Measurements from ENCODE around the gene CCDC85C.
A peak's percentile ranks its signal among the peaks of the same experiment; 100 is the strongest.

Gene CCDC85C

GRCh38 chr14:99556134-99556791 is 47.7 kb downstream of the CCDC85C start:
- Mint-ChIP-seq H3K4me3 (no peak overlapping the region), H3K9me3 (no peaks in the 10 kb centered on the region), H3K4me1 (peaks cover 2% of the 10 kb centered on the region), H3K27ac (ENCODE audit: low read depth) (no peak overlapping the region), H3K36me3 (ENCODE audit: insufficient read depth) (no peaks in the 10 kb centered on the region), H3K27me3 (no peaks in the 10 kb centered on the region)
- ATAC-seq (replicated peaks; ENCODE audit: extremely low read depth, poor library complexity, severe bottlenecking) (no peak), DNase-seq (ENCODE audit: low spot score in 2 of 2) (no peak)

DNA sequence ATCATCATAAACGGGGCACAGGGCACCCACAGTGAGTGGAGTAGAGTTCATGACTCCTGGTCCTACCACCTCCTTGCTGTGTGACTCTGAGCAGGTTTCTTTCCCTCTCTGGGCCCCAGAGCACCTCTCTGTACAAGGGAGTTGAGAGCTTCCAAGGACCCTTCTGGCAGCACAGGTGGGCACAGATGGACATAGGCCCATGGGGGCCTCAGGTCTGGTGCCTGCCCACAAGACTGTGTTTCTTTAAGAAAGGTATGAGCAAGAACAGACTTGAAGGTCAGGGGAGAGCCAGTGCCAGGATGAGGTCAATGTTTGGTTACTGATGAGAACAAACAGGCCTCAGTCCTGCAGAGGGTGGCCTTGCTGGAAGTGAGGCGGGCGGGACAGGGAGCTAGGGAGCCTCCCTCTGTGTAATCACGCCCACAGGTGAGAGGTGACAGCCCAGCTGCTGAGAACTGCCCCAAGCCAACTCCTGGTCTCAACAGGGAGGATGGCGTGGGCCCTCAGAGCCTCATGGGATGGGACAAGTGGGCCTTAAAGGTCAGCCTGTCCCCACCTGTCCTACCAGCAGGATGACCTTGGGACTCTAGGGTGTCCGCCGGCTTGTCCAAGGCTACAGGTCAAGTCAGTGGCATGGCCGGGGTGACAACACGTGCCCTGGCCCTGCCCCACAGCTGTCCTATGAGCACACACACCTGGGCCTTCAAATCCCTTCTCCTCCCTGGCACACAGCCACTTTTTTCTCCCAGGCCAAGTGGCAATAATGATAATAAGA is 49.1 kb downstream of the CCDC85C start:
- H3K9me3 Mint-ChIP-seq: no peaks in the 10 kb centered on the region
- H3K27ac Mint-ChIP-seq (ENCODE audit: low read depth): no peak overlapping the region
- H3K4me3 Mint-ChIP-seq: no peak overlapping the region

GRCh38 chr14:99554184-99554583 is 49.8 kb downstream of the CCDC85C start:
- H3K4me3 Mint-ChIP-seq: no peak overlapping the region
- H3K9me3 Mint-ChIP-seq: no peaks in the 10 kb centered on the region
- peak overlapping the region; percentile 60 for H3K27ac Mint-ChIP-seq (ENCODE audit: low read depth)

More for the DNA sequence above, 49.1 kb downstream of the CCDC85C start:
- H3K27me3 Mint-ChIP-seq: no peaks in the 10 kb centered on the region
- peaks cover 10% of the 10 kb centered on the region for H3K4me1 Mint-ChIP-seq
- H3K36me3 Mint-ChIP-seq (ENCODE audit: insufficient read depth): no peaks in the 10 kb centered on the region
- no peak for DNase-seq (ENCODE audit: low spot score in 2 of 2)
- no peak for ATAC-seq (replicated peaks; ENCODE audit: extremely low read depth, poor library complexity, severe bottlenecking)

GRCh38 chr14:99552572-99553216 is 51.3 kb downstream of the CCDC85C start:
- no peak overlapping the region for H3K27ac Mint-ChIP-seq (ENCODE audit: low read depth)
- H3K4me1 Mint-ChIP-seq: peaks cover 17% of the 10 kb centered on the region
- ATAC-seq (replicated peaks; ENCODE audit: extremely low read depth, poor library complexity, severe bottlenecking) (no peak), DNase-seq (ENCODE audit: low spot score in 2 of 2) (no peak)
- no peaks in the 10 kb centered on the region for H3K27me3 Mint-ChIP-seq
- H3K36me3 Mint-ChIP-seq (ENCODE audit: insufficient read depth): no peaks in the 10 kb centered on the region
- no peak overlapping the region for H3K4me3 Mint-ChIP-seq
- H3K9me3 Mint-ChIP-seq: no peaks in the 10 kb centered on the region

More at GRCh38 chr14:99554184-99554583, 49.8 kb downstream of the CCDC85C start:
- DNase-seq (ENCODE audit: low spot score in 2 of 2) (no peak), ATAC-seq (replicated peaks; ENCODE audit: extremely low read depth, poor library complexity, severe bottlenecking) (no peak)
- no peaks in the 10 kb centered on the region for H3K27me3 Mint-ChIP-seq
- no peaks in the 10 kb centered on the region for H3K36me3 Mint-ChIP-seq (ENCODE audit: insufficient read depth)
- peaks cover 10% of the 10 kb centered on the region for H3K4me1 Mint-ChIP-seq

- Mint-ChIP-seq H3K27me3 (no peaks in the 10 kb centered on the region), H3K4me1 (peaks cover 17% of the 10 kb centered on the region), H3K27ac (ENCODE audit: low read depth) (no peak overlapping the region), H3K9me3 (no peaks in the 10 kb centered on the region), H3K4me3 (no peak overlapping the region), H3K36me3 (ENCODE audit: insufficient read depth) (no peaks in the 10 kb centered on the region)
- DNase-seq (ENCODE audit: low spot score in 2 of 2): no peak
- ATAC-seq (replicated peaks; ENCODE audit: extremely low read depth, poor library complexity, severe bottlenecking): no peak
Measured at GRCh38 chr14:99552021-99552553, 51.9 kb downstream of the CCDC85C start.

GRCh38 chr14:99551034-99551922 is 52.7 kb downstream of the CCDC85C start:
- ATAC-seq (replicated peaks; ENCODE audit: extremely low read depth, poor library complexity, severe bottlenecking) (no peak), DNase-seq (ENCODE audit: low spot score in 2 of 2) (no peak)
- Mint-ChIP-seq H3K27ac (ENCODE audit: low read depth) (no peak overlapping the region), H3K9me3 (no peaks in the 10 kb centered on the region), H3K36me3 (ENCODE audit: insufficient read depth) (no peaks in the 10 kb centered on the region), H3K4me3 (no peak overlapping the region), H3K4me1 (peaks cover 17% of the 10 kb centered on the region), H3K27me3 (no peaks in the 10 kb centered on the region)

GRCh38 chr14:99550387-99550992 is 53.5 kb downstream of the CCDC85C start:
- ATAC-seq (replicated peaks; ENCODE audit: extremely low read depth, poor library complexity, severe bottlenecking): no peak

DNA sequence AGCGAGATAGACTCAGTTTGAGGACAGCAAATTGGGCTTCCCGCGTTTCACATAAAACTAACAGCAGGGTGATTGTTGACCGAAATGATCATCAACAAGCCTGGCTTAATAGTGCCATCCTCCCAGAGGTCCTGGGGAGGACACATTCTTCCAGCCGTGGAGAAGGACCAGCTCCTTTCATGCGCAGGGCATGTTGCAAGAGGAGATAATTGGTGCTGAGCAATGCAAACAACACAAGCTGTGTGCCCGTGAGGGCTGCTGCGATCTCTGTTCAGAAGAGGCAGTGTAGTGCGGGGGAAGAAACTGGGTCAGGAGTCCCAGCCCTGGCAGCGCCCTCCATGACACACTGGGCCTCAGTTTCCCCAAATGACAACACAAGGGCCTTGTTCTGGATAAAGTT is 54.3 kb downstream of the CCDC85C start:
- no peak for DNase-seq (ENCODE audit: low spot score in 2 of 2)
- no peaks in the 10 kb centered on the region for H3K27me3 Mint-ChIP-seq
- peaks cover 17% of the 10 kb centered on the region for H3K4me1 Mint-ChIP-seq
- H3K36me3 Mint-ChIP-seq (ENCODE audit: insufficient read depth): no peaks in the 10 kb centered on the region
- no peak overlapping the region for H3K27ac Mint-ChIP-seq (ENCODE audit: low read depth)
- no peaks in the 10 kb centered on the region for H3K9me3 Mint-ChIP-seq
- ATAC-seq (replicated peaks; ENCODE audit: extremely low read depth, poor library complexity, severe bottlenecking): no peak
- H3K4me3 Mint-ChIP-seq: no peak overlapping the region

More at GRCh38 chr14:99550387-99550992, 53.5 kb downstream of the CCDC85C start:
- H3K9me3 Mint-ChIP-seq: no peaks in the 10 kb centered on the region
- no peaks in the 10 kb centered on the region for H3K36me3 Mint-ChIP-seq (ENCODE audit: insufficient read depth)
- H3K4me1 Mint-ChIP-seq: peaks cover 17% of the 10 kb centered on the region
- H3K27me3 Mint-ChIP-seq: no peaks in the 10 kb centered on the region
- no peak overlapping the region for H3K27ac Mint-ChIP-seq (ENCODE audit: low read depth)
- no peak for DNase-seq (ENCODE audit: low spot score in 2 of 2)
- H3K4me3 Mint-ChIP-seq: no peak overlapping the region

DNA sequence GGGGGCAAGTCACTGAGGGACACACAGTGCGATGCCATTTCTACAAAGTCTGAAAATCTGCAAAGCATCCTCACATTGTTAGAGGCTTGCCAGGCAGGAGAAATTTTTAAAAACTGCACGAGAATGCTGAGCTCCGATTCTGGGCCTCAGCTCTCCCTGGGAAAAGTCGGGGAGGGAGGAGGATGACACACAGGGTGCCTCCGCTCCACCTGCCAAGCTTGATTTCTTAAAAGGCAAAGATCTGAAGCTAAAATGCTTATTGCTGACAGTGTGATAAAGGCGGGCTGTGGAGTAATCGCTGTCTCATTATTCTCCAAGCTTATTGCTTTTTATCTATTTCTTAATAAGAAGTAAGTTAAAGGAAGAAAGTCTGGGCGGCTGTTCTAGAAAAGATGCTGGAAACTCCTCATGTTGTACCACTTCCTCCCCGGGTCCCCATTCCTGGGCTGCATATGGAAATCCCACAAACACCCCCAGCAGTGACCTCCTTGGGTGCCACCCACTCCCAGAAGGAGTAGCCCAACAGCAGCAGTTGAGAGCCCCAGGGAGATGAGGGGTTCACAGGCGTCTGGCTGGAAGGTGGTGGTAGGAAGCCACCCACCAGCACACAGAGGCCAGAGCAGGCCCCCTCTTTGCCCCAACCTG is 55.0 kb downstream of the CCDC85C start:
- DNase-seq (ENCODE audit: low spot score in 2 of 2): no peak
- H3K27me3 Mint-ChIP-seq: no peaks in the 10 kb centered on the region
- no peak overlapping the region for H3K4me3 Mint-ChIP-seq
- ATAC-seq (replicated peaks; ENCODE audit: extremely low read depth, poor library complexity, severe bottlenecking): no peak
- H3K36me3 Mint-ChIP-seq (ENCODE audit: insufficient read depth): no peaks in the 10 kb centered on the region
- H3K4me1 Mint-ChIP-seq: peaks cover 17% of the 10 kb centered on the region
- H3K9me3 Mint-ChIP-seq: no peaks in the 10 kb centered on the region
- H3K27ac Mint-ChIP-seq (ENCODE audit: low read depth): no peak overlapping the region

DNA sequence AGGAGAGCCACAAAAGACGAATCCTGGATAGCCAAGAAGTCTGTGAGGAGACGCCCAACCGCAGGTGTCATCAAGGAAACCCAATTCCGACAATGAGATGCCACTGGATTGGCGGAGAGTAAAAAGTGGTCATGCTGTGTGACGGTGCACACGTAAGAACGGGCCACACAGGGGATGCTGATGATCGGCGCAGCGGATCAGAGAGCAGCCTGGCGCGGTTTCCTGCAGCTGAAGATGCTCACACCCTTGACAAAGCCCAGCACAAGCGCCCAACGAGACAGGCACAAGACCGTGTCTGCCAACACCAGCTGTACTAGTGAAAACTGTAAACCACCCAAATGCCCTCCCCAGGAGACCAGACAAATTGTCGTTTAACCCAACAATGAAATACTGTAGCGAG is 55.8 kb downstream of the CCDC85C start:
- Mint-ChIP-seq H3K27ac (ENCODE audit: low read depth) (no peak overlapping the region), H3K9me3 (no peaks in the 10 kb centered on the region), H3K27me3 (no peaks in the 10 kb centered on the region), H3K4me1 (peaks cover 20% of the 10 kb centered on the region), H3K4me3 (no peak overlapping the region), H3K36me3 (ENCODE audit: insufficient read depth) (no peaks in the 10 kb centered on the region)
- ATAC-seq (replicated peaks; ENCODE audit: extremely low read depth, poor library complexity, severe bottlenecking) (no peak), DNase-seq (ENCODE audit: low spot score in 2 of 2) (no peak)

DNA sequence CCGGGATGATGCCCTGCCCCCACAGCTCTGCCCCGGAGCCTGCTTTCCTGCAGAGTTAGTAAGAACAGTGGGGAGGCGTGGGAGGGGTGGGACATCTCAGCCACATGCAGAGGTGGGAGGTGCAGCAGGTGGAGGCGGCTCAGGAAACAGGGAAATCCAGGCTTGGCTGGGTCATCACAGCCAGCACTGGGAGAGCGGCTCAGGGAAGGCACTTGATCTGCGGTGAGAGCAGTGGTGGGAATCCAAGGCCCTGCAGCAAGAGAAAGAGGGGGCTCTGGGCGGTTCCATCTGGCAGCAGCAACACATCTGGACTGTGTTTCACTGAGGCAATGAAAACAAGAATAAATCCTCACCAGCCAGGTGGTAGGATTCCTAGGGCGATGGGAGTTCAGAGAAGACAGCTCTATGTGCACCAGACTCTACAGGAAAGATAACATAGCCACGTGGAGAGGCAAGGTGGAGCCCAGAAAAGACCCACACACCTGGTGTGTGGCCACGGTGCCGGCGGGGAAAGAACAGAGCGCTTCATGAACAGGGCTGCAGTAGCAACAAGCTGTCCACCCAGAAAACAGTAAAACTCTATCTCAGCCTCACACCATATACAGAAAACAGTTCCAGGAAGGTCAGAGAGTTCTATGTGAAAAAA is 57.6 kb downstream of the CCDC85C start:
- H3K27me3 Mint-ChIP-seq: no peaks in the 10 kb centered on the region
- ATAC-seq (replicated peaks; ENCODE audit: extremely low read depth, poor library complexity, severe bottlenecking) (no peak), DNase-seq (ENCODE audit: low spot score in 2 of 2) (no peak)
- H3K36me3 Mint-ChIP-seq (ENCODE audit: insufficient read depth): no peaks in the 10 kb centered on the region
- peaks cover 32% of the 10 kb centered on the region for H3K4me1 Mint-ChIP-seq
- no peak overlapping the region for H3K27ac Mint-ChIP-seq (ENCODE audit: low read depth)
- no peak overlapping the region for H3K4me3 Mint-ChIP-seq
- no peaks in the 10 kb centered on the region for H3K9me3 Mint-ChIP-seq

Data from central memory CD8-positive, alpha-beta T cell (primary cell).